Measurements from ENCODE around the gene CLRN2. TPM values are rescaled to one million over a fixed set of nuclear protein-coding genes. Genes with fewer than 3 reads are reported as not detected.

Gene CLRN2
- total and polyA plus RNA-seq, 10 of the 15 experiments (the other 5 are each of a cell fraction or from before 2014, with no cell fraction given), result not detected

GRCh38 chr4:17557880-17558279, 42.9 kb downstream of the CLRN2 start (continued):
- TF ChIP-seq NFXL1 (IDR thresholded peaks at IDR 0.05; ENCODE audit: borderline replicate concordance) (no peak), GATAD2B (conservative IDR thresholded peaks at IDR 0.05; ENCODE audit: low read depth) (no peak), ZNF274 (IDR thresholded peaks at IDR 0.05; ENCODE audit: insufficient read depth, insufficient read length) (no peak), MEF2B (IDR thresholded peaks at IDR 0.05; ENCODE audit: partially characterized antibody, poor library complexity, severe bottlenecking) (no peak)
- TF ChIP-seq, protein P1, sequence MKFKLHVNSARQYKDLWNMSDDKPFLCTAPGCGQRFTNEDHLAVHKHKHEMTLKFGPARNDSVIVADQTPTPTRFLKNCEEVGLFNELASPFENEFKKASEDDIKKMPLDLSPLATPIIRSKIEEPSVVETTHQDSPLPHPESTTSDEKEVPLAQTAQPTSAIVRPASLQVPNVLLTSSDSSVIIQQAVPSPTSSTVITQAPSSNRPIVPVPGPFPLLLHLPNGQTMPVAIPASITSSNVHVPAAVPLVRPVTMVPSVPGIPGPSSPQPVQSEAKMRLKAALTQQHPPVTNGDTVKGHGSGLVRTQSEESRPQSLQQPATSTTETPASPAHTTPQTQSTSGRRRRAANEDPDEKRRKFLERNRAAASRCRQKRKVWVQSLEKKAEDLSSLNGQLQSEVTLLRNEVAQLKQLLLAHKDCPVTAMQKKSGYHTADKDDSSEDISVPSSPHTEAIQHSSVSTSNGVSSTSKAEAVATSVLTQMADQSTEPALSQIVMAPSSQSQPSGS (IDR thresholded peaks at IDR 0.05; ENCODE audit: low read length), result no peak

DNA sequence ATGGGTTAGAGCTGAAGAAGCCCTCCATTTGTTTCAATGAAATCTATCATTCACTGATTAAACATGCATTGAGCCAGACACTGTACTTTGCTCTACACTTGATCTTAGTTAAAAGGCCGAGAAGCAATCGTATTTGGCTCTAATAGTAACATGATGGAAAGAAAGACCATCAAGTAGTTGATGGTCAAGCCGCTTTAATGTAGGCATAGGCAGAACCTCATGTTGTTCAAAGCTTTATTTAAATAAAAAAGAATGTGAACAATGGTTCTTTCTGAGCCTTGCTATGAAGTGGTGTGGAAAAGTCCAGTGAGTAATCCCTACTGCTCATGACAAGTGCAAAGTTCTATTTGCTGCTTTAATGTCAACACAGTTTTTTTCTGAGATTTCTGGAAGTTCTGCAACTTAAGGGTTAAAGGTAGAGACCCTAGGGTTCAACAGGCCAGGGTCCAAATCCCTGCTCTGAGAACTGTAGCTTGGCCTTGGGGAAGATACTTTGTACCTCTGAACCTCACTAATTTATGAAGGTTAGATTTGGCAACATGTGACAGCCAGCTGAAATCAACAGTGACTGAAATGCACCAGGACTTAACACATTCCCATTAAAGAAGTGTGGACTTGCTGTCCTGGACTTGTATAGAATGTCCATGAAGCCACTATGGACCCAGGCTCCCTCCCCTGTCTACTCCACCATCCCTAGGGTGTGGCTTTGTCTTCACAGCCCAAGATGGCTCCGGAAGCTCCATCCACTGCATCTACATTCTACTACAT, 44.2 kb downstream of the CLRN2 start:
- POLR2A ChIA-PET, result no interaction called here
- TF ChIP-seq MEF2A (IDR thresholded peaks at IDR 0.05; ENCODE audit: insufficient read depth, low read depth, low read length) (no peak), ASH2L (IDR thresholded peaks at IDR 0.05; ENCODE audit: borderline replicate concordance, low read depth) (no peak), CEBPZ (IDR thresholded peaks at IDR 0.05; ENCODE audit: low read depth, low read length) (no peak), POLR2AphosphoS2 (IDR thresholded peaks at IDR 0.05; ENCODE audit: low read depth, low read length) (no peak), ELK1 (IDR thresholded peaks at IDR 0.05; ENCODE audit: low read depth, low read length) (no peak), SMARCA5 (IDR thresholded peaks at IDR 0.05) (no peak), IRF4 (IDR thresholded peaks at IDR 0.05; ENCODE audit: low read depth, low read length) (no peak), POU2F2 (IDR thresholded peaks at IDR 0.05; ENCODE audit: borderline replicate concordance, low read depth, low read length) (no peak), WRNIP1 (IDR thresholded peaks at IDR 0.05; ENCODE audit: borderline replicate concordance, low read depth, low read length) (no peak)
- TF ChIP-seq, protein P2, sequence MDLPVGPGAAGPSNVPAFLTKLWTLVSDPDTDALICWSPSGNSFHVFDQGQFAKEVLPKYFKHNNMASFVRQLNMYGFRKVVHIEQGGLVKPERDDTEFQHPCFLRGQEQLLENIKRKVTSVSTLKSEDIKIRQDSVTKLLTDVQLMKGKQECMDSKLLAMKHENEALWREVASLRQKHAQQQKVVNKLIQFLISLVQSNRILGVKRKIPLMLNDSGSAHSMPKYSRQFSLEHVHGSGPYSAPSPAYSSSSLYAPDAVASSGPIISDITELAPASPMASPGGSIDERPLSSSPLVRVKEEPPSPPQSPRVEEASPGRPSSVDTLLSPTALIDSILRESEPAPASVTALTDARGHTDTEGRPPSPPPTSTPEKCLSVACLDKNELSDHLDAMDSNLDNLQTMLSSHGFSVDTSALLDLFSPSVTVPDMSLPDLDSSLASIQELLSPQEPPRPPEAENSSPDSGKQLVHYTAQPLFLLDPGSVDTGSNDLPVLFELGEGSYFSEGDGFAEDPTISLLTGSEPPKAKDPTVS (IDR thresholded peaks at IDR 0.05; ENCODE audit: low read depth, low read length), result no peak

More for the DNA sequence above, 44.2 kb downstream of the CLRN2 start:
- in situ Hi-C loops (cut with MboI) (loop anchor here (10.0 kb wide), 1 partner anchor 806 kb away; no protein-coding TSS in a partner anchor), intact Hi-C loops (cut with micrococcal nuclease; ENCODE audit: unreplicated experiment) (no loop called here)
- no peak overlapping the region for H2AFZ ChIP-seq (ENCODE audit: control insufficient read depth, low read depth, low read length)
- H3K36me3 ChIP-seq (ENCODE audit: control insufficient read depth in 2 of 2, insufficient read depth in 2 of 2, low read length in 1 of 2), result no peaks in the 10 kb centered on the region
- no peak overlapping the region for H3K4me2 ChIP-seq (ENCODE audit: control insufficient read depth, insufficient read depth)
- no peaks in the 10 kb centered on the region for H3K4me1 ChIP-seq (ENCODE audit: control insufficient read depth, insufficient read depth, low read length)
- no peaks in the 10 kb centered on the region for H3K9me3 ChIP-seq (replicated peaks; ENCODE audit: control insufficient read depth, insufficient read depth, low read length)
- H3K27me3 ChIP-seq (replicated peaks in 1 of 2; ENCODE audit: control insufficient read depth in 2 of 2, insufficient read depth in 2 of 2, low read length in 1 of 2), result no peaks in the 10 kb centered on the region; a peak in 1 of 4 replicates
- no peak overlapping the region for H3K27ac ChIP-seq (ENCODE audit: control insufficient read depth, insufficient read depth)
- CTCF ChIA-PET, result no interaction called here
- SMC1A ChIA-PET (ENCODE audit: uncharacterized antibody, unreplicated experiment), result interaction anchor here (0.9 to 1.8 kb wide), 2 partner anchors 11 to 36 kb away, joined by 4 to 5 read pairs; no protein-coding TSS in a partner anchor
- no peaks in the 10 kb centered on the region for H4K20me1 ChIP-seq (ENCODE audit: control insufficient read depth, insufficient read depth)
- H3K79me2 ChIP-seq (ENCODE audit: control insufficient read depth, insufficient read depth, low read length), result no peaks in the 10 kb centered on the region
- 75% methylated on average over 4 of the region's 4 CpGs for WGBS (ENCODE audit: insufficient coverage, insufficient replicate concordance, low lambda C conversion rate, missing lambda C conversion rate)
- DNase-seq (ENCODE audit: low read depth, low spot score) (no peak), FAIRE-seq (no peak), ATAC-seq (no peak)
- H3K4me3 ChIP-seq, result no peak overlapping the region
- no peak overlapping the region for H3K9ac ChIP-seq (ENCODE audit: control insufficient read depth, insufficient read depth, low read length)
- BruUV-seq (replicated peaks), result no TSS peak
- RAD21 ChIA-PET (ENCODE audit: unreplicated experiment), result no interaction called here

All from GM12878 (cell line).